Measurements from ENCODE around the gene ZCCHC2.

DNA sequence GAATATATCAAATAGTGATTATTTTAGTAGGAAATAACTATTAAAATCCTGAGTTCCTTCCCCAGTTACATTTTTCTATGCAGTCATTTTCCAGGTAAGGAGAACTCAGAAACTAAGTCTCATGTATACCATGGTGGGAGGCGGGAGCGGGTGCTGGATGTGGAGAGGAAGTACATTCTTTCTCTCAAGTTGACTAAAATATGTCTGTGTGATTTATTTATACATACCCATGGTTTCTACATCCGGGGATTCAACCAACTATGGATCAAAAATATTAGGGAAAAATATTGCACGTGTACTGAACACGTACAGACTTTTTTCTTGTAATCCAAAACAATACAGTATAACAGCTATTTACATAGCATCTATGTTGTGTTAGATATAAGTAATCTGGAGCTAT is 6.8 kb downstream of the ZCCHC2 start:
- no peak for TF ChIP-seq CTCF (IDR thresholded peaks at IDR 0.05; ENCODE audit: insufficient read depth, low read length, poor library complexity, severe bottlenecking)
- no peak for TF ChIP-seq EZH2phosphoT487 (conservative IDR thresholded peaks at IDR 0.05; ENCODE audit: low read length)

Data from SU-DHL-6 (cell line).